IMR-90 (cell line): ENCODE data around the gene OGFR. TPM values are rescaled to one million over a fixed set of nuclear protein-coding genes. Genes with fewer than 3 reads are reported as not detected.

ENCODE experiments used
- ATAC-seq: fragments of 200-7000 bp; cut with Tn5 transposase; 2 replicates; pipeline ENCODE4 v1.9.1; 2020; ENCODE audit warnings: low read depth, mild to moderate bottlenecking, moderate library complexity
- BruUV-seq: library from RNA; stranded (reverse); fragments of 400-500 nt; replicated peaks from 2 replicates; lab custom pipeline; 2021; lab: Mats Ljungman, UMichigan
- CTCF ChIA-PET: fragments of 300-600 bp; formaldehyde crosslinking; extraction: SDS; loops from one replicate; lab custom pipeline; 2021; ENCODE audit warnings: antibody characterized with exemption; lab: Yijun Ruan, JAX
- POLR2A ChIA-PET: fragments of 300-600 bp; sonication (Branson Sonifier 250); formaldehyde crosslinking; loops from one replicate; lab custom pipeline; 2022; ENCODE audit warnings: antibody characterized with exemption; ENCODE audit not compliant: unreplicated experiment; lab: Charles Lee
- DNase-seq: peaks from one replicate; pipeline ENCODE4 v3.0.0; 2013
- H2AFZ ChIP-seq: replicated peaks from 2 replicates; pipeline ENCODE3; 2013; ENCODE audit warnings: low read length, mild to moderate bottlenecking; ENCODE audit not compliant: poor library complexity
- H2AK5ac ChIP-seq: 2 replicates; pipeline ENCODE4 v1.6.1; 2013; ENCODE audit warnings: low read depth, low read length, inconsistent platforms
- H2AK9ac ChIP-seq: replicated peaks from 2 replicates; pipeline ENCODE3; 2013; ENCODE audit warnings: mild to moderate bottlenecking, low read depth, low read length, moderate library complexity; ENCODE audit not compliant: poor library complexity
- H2BK120ac ChIP-seq: 2 replicates; pipeline ENCODE4 v1.6.1; 2013; ENCODE audit warnings: low read depth, low read length, inconsistent platforms
- H2BK15ac ChIP-seq: 3 replicates; pipeline ENCODE4 v1.6.1; 2013; ENCODE audit warnings: low read depth, low read length, inconsistent platforms
- H2BK20ac ChIP-seq: 2 replicates; pipeline ENCODE4 v1.6.1; 2013; ENCODE audit warnings: low read depth, mild to moderate bottlenecking, inconsistent platforms, low read length, moderate library complexity
- H2BK5ac ChIP-seq: 2 replicates; pipeline ENCODE4 v1.6.1; 2013; ENCODE audit warnings: mild to moderate bottlenecking, low read depth, low read length, inconsistent platforms; ENCODE audit not compliant: poor library complexity, severe bottlenecking
- H3K14ac ChIP-seq: replicated peaks from 2 replicates; pipeline ENCODE4 v1.6.1; 2013; ENCODE audit warnings: low read depth, low read length, inconsistent platforms
- H3K18ac ChIP-seq: 2 replicates; pipeline ENCODE4 v1.6.1; 2013; ENCODE audit warnings: low read depth, low read length, control low read depth
- H3K23ac ChIP-seq: 2 replicates; pipeline ENCODE4 v1.6.1; 2013; ENCODE audit warnings: low read depth, low read length, inconsistent platforms
- H3K27ac ChIP-seq: 2 replicates; pipeline ENCODE4 v1.5.1; 2013; ENCODE audit warnings: mild to moderate bottlenecking, control low read depth, low read length; ENCODE audit not compliant: insufficient read depth
- H3K27me3 ChIP-seq: 2 replicates; pipeline ENCODE4 v1.6.1; 2013; ENCODE audit warnings: low read length; ENCODE audit not compliant: control insufficient read depth, insufficient read depth
- H3K36me3 ChIP-seq: 2 replicates; pipeline ENCODE4 v1.6.1; 2013; ENCODE audit warnings: low read length, mixed read lengths; ENCODE audit not compliant: control insufficient read depth, insufficient read depth
- H3K4ac ChIP-seq: 2 replicates; pipeline ENCODE4 v1.6.1; 2013; ENCODE audit warnings: low read depth, low read length, inconsistent platforms
- H3K4me1 ChIP-seq: 2 replicates; pipeline ENCODE4 v1.6.1; 2013; ENCODE audit warnings: low read length, mixed read lengths; ENCODE audit not compliant: control insufficient read depth, insufficient read depth
- H3K4me2 ChIP-seq: 2 replicates; pipeline ENCODE4 v1.6.1; 2013; ENCODE audit warnings: low read depth, mild to moderate bottlenecking, control low read depth, low read length, moderate library complexity
- H3K4me3 ChIP-seq: 2 replicates; pipeline ENCODE4 v1.5.1; 2013; ENCODE audit warnings: low read depth, mild to moderate bottlenecking, control low read depth, low read length, moderate library complexity; ENCODE audit not compliant: insufficient read depth
- H3K56ac ChIP-seq: 2 replicates; pipeline ENCODE4 v1.6.1; 2013; ENCODE audit warnings: low read length, inconsistent platforms; ENCODE audit not compliant: insufficient read depth; ENCODE audit errors: extremely low read depth
- H3K79me1 ChIP-seq, 2 experiments: 2 replicates each; pipeline ENCODE4 v1.6.1; 2013; ENCODE audit warnings: low read length in 2 of 2, inconsistent platforms in 1 of 2, low read depth in 1 of 2
- H3K9ac ChIP-seq: 2 replicates; pipeline ENCODE4 v1.6.1; 2013; ENCODE audit warnings: low read depth, low read length, control low read depth
- H3K9me1 ChIP-seq: 2 replicates; pipeline ENCODE4 v1.6.1; 2013; ENCODE audit warnings: low read length, inconsistent platforms; ENCODE audit not compliant: insufficient read depth
- H3K9me3 ChIP-seq: 2 replicates; pipeline ENCODE4 v1.6.1; 2013; ENCODE audit warnings: low read length; ENCODE audit not compliant: control insufficient read depth, insufficient read depth
- H4K20me1 ChIP-seq: 2 replicates; pipeline ENCODE4 v1.6.1; 2013; ENCODE audit warnings: low read length, inconsistent platforms; ENCODE audit not compliant: insufficient read depth
- H4K5ac ChIP-seq: 2 replicates; pipeline ENCODE4 v1.6.1; 2013; ENCODE audit warnings: mild to moderate bottlenecking, low read depth, low read length, control low read depth
- H4K8ac ChIP-seq, 2 experiments: 2 replicates each; pipeline ENCODE4 v1.6.1; 2013; ENCODE audit warnings: low read depth in 2 of 2, low read length in 2 of 2, control low read depth in 1 of 2, inconsistent platforms in 1 of 2
- H4K91ac ChIP-seq: 2 replicates; pipeline ENCODE4 v1.6.1; 2013; ENCODE audit warnings: low read depth, low read length, inconsistent platforms; ENCODE audit not compliant: insufficient read depth
- BHLHE40 ChIP-seq: fragments of 150-350 bp; IDR thresholded peaks from 2 replicates; pipeline ENCODE4 v1.6.1; 2016; ENCODE audit warnings: mild to moderate bottlenecking, low read depth, low read length
- CEBPB ChIP-seq: IDR thresholded peaks from 2 replicates; pipeline ENCODE4 v1.6.1; 2012; ENCODE audit warnings: low read depth, low read length, improper control_type of control experiment
- CHD1 ChIP-seq: IDR thresholded peaks from 2 replicates; pipeline ENCODE4 v1.6.1; 2012; ENCODE audit warnings: low read depth, low read length, improper control_type of control experiment
- CTCF ChIP-seq: conservative IDR thresholded peaks from 2 replicates; pipeline ENCODE4 v1.5.1; 2012; ENCODE audit warnings: mild to moderate bottlenecking, low read depth, low read length, improper control_type of control experiment
- ELK1 ChIP-seq: fragments of 150-350 bp; IDR thresholded peaks from 2 replicates; pipeline ENCODE4 v1.6.1; 2016; ENCODE audit warnings: low read depth, mild to moderate bottlenecking, low read length, moderate library complexity, borderline replicate concordance
- FOS ChIP-seq: fragments of 150-350 bp; IDR thresholded peaks from 2 replicates; pipeline ENCODE4 v1.6.1; 2016; ENCODE audit warnings: low read depth, low read length
- MAFK ChIP-seq: IDR thresholded peaks from 2 replicates; pipeline ENCODE4 v1.6.1; 2012; ENCODE audit warnings: low read depth, low read length, improper control_type of control experiment
- MAZ ChIP-seq: IDR thresholded peaks from 2 replicates; pipeline ENCODE4 v1.6.1; 2012; ENCODE audit warnings: low read depth, mild to moderate bottlenecking, low read length, improper control_type of control experiment, moderate library complexity, borderline replicate concordance
- MXI1 ChIP-seq: IDR thresholded peaks from 2 replicates; pipeline ENCODE4 v1.6.1; 2012; ENCODE audit warnings: low read depth, mild to moderate bottlenecking, low read length, moderate library complexity, borderline replicate concordance
- NFE2L2 ChIP-seq: fragments of 150-350 bp; IDR thresholded peaks from 2 replicates; pipeline ENCODE4 v1.6.1; 2016; ENCODE audit warnings: low read depth, mild to moderate bottlenecking, low read length
- POLR2A ChIP-seq: IDR thresholded peaks from 2 replicates; pipeline ENCODE4 v1.6.1; 2012; ENCODE audit warnings: mild to moderate bottlenecking, low read depth, low read length
- RAD21 ChIP-seq: IDR thresholded peaks from 2 replicates; pipeline ENCODE4 v1.6.1; 2012; ENCODE audit warnings: low read length, improper control_type of control experiment
- RCOR1 ChIP-seq: IDR thresholded peaks from 2 replicates; pipeline ENCODE4 v1.6.1; 2012; ENCODE audit warnings: mild to moderate bottlenecking, low read length, improper control_type of control experiment; ENCODE audit not compliant: insufficient replicate concordance
- RFX5 ChIP-seq: IDR thresholded peaks from 2 replicates; pipeline ENCODE4 v1.8.0; 2012; ENCODE audit warnings: low read depth, mild to moderate bottlenecking, low read length, moderate library complexity
- SMC3 ChIP-seq: fragments of 150-350 bp; IDR thresholded peaks from 2 replicates; pipeline ENCODE4 v1.6.1; 2016; ENCODE audit warnings: low read depth, mild to moderate bottlenecking, antibody characterized with exemption, low read length, moderate library complexity
- USF2 ChIP-seq: fragments of 150-350 bp; IDR thresholded peaks from 2 replicates; pipeline ENCODE4 v1.6.1; 2017; ENCODE audit warnings: mild to moderate bottlenecking, antibody characterized with exemption, low read length, low read depth
- whole genome bisulfite sequencing, 2 experiments: methylation state at CpG; one replicate each; pipeline versions ENCODE4 v1.1.5 to v1.1.7; 2013; ENCODE audit warnings: missing lambda C conversion rate in 2 of 2; ENCODE audit not compliant: insufficient read length in 1 of 2; ENCODE audit errors: extremely low coverage in 2 of 2; 5-methylcytosine and 5-hydroxymethylcytosine counted together
- dilution Hi-C: fragments of 300-500 bp; cut with HindIII; formaldehyde crosslinking; loops from one replicate; pipeline ENCODE4 v1.14.3; 2018; ENCODE audit warnings: low sequenced_read_pairs; ENCODE audit not compliant: unreplicated experiment
- in situ Hi-C: fragments of 300-500 bp; cut with MboI; formaldehyde crosslinking; loops from 3 replicates; pipeline ENCODE4 v1.14.3; 2019; ENCODE audit warnings: low sequenced_read_pairs, inconsistent platforms, mixed read lengths
- intact Hi-C: fragments of 100-400 bp; cut with micrococcal nuclease; formaldehyde crosslinking; loops from 2 replicates; pipeline ENCODE4 v1.10.0; 2022
- polyA plus RNA-seq, 3 experiments: library from polyadenylated mRNA; depleted of rRNA; stranded (reverse); fragments of >200 nt; gene quantifications; 2 replicates each; pipeline ENCODE4 v1.2.3, GENCODE V29; 2012; ENCODE audit warnings: low replicate concordance in 1 of 3
- total RNA-seq: library from RNA; depleted of rRNA; stranded (reverse); fragments of >200 nt; gene quantifications from 2 replicates; pipeline ENCODE4 v1.2.3, GENCODE V29; 2012

The OGFR gene
- total and polyA plus RNA-seq, 2 of the 4 experiments (the other 2 are of a cell fraction), result 22.4 to 30.1 TPM

GRCh38 chr20:62831854-62832211 lies 27.2 kb downstream of the OGFR start:
- no peak overlapping the region for H3K4me3 ChIP-seq
- ATAC-seq, result peak; percentile 38
- POLR2A ChIA-PET, result no interaction called here

More at GRCh38 chr20:62831854-62832211, 27.2 kb downstream of the OGFR start:
- Histone ChIP-seq H2BK120ac (no peak overlapping the region), H3K36me3 (no peaks in the 10 kb centered on the region), H3K23ac (no peak overlapping the region), H2BK20ac (no peak overlapping the region), H3K4me1 (peaks cover 3% of the 10 kb centered on the region; the same call in 1 of the 2 replicates), H4K91ac (no peak overlapping the region), H3K9me1 (no peaks in the 10 kb centered on the region; the same call in 1 of the 2 replicates), H3K9me3 (no peaks in the 10 kb centered on the region), H4K20me1 (no peaks in the 10 kb centered on the region), H3K4ac (no peak overlapping the region), H2BK15ac (no peak overlapping the region), H3K18ac (no peak overlapping the region), H2BK5ac (no peak overlapping the region), H2AK9ac (no peak overlapping the region), H3K56ac (no peak overlapping the region), H2AK5ac (no peak overlapping the region), H3K27me3 (no peaks in the 10 kb centered on the region; the same call in 1 of the 2 replicates), H3K79me1 (no peaks in the 10 kb centered on the region), H4K5ac (no peak overlapping the region), H3K9ac (no peak overlapping the region), H3K14ac (no peak overlapping the region), H3K4me2 (no peak overlapping the region), H2AFZ (peak overlapping the region; percentile 21), H3K27ac (no peak overlapping the region), H4K8ac (no peak overlapping the region)
- CTCF ChIA-PET, result no interaction called here
- in situ Hi-C loops, result no loop called here
- dilution Hi-C loops, result no loop called here
- BruUV-seq, result no TSS peak
- TF ChIP-seq BHLHE40 (no peak), RAD21 (no peak), SMC3 (no peak), MAFK (no peak), MAZ (no peak), MXI1 (no peak), CTCF (no peak), NFE2L2 (no peak), USF2 (no peak), ELK1 (no peak), CEBPB (no peak), FOS (no peak), RCOR1 (no peak), POLR2A (no peak), RFX5 (no peak), CHD1 (no peak)
- intact Hi-C loops, result no loop called here
- no CpG with 5 or more reads among the region's 10 CpGs for WGBS, 2 experiments
- DNase-seq, result no peak
